IMR-90 (cell line): Measurements from ENCODE around the gene PRPF40A. TPM values are rescaled to one million over a fixed set of nuclear protein-coding genes. Genes with fewer than 3 reads are reported as not detected.

Experiments
- ATAC-seq: fragments of 200-7000 bp; cut with Tn5 transposase; 2 replicates; pipeline ENCODE4 v1.9.1; 2020; ENCODE audit warnings: low read depth, mild to moderate bottlenecking, moderate library complexity
- BruUV-seq: library from RNA; stranded (reverse); fragments of 400-500 nt; replicated peaks from 2 replicates; lab custom pipeline; 2021; lab: Mats Ljungman, UMichigan
- CTCF ChIA-PET: fragments of 300-600 bp; formaldehyde crosslinking; extraction: SDS; loops from one replicate; lab custom pipeline; 2021; ENCODE audit warnings: antibody characterized with exemption; lab: Yijun Ruan, JAX
- POLR2A ChIA-PET: fragments of 300-600 bp; sonication (Branson Sonifier 250); formaldehyde crosslinking; loops from one replicate; lab custom pipeline; 2022; ENCODE audit warnings: antibody characterized with exemption; ENCODE audit not compliant: unreplicated experiment; lab: Charles Lee
- DNase-seq: peaks from one replicate; pipeline ENCODE4 v3.0.0; 2013
- H2AFZ ChIP-seq: replicated peaks from 2 replicates; pipeline ENCODE3; 2013; ENCODE audit warnings: low read length, mild to moderate bottlenecking; ENCODE audit not compliant: poor library complexity
- H2AK5ac ChIP-seq: 2 replicates; pipeline ENCODE4 v1.6.1; 2013; ENCODE audit warnings: low read depth, low read length, inconsistent platforms
- H2AK9ac ChIP-seq: replicated peaks from 2 replicates; pipeline ENCODE3; 2013; ENCODE audit warnings: mild to moderate bottlenecking, low read depth, low read length, moderate library complexity; ENCODE audit not compliant: poor library complexity
- H2BK120ac ChIP-seq: 2 replicates; pipeline ENCODE4 v1.6.1; 2013; ENCODE audit warnings: low read depth, low read length, inconsistent platforms
- H2BK15ac ChIP-seq: 3 replicates; pipeline ENCODE4 v1.6.1; 2013; ENCODE audit warnings: low read depth, low read length, inconsistent platforms
- H2BK20ac ChIP-seq: 2 replicates; pipeline ENCODE4 v1.6.1; 2013; ENCODE audit warnings: low read depth, mild to moderate bottlenecking, inconsistent platforms, low read length, moderate library complexity
- H2BK5ac ChIP-seq: 2 replicates; pipeline ENCODE4 v1.6.1; 2013; ENCODE audit warnings: mild to moderate bottlenecking, low read depth, low read length, inconsistent platforms; ENCODE audit not compliant: poor library complexity, severe bottlenecking
- H3K14ac ChIP-seq: replicated peaks from 2 replicates; pipeline ENCODE4 v1.6.1; 2013; ENCODE audit warnings: low read depth, low read length, inconsistent platforms
- H3K18ac ChIP-seq: 2 replicates; pipeline ENCODE4 v1.6.1; 2013; ENCODE audit warnings: low read depth, low read length, control low read depth
- H3K23ac ChIP-seq: 2 replicates; pipeline ENCODE4 v1.6.1; 2013; ENCODE audit warnings: low read depth, low read length, inconsistent platforms
- H3K27ac ChIP-seq: 2 replicates; pipeline ENCODE4 v1.5.1; 2013; ENCODE audit warnings: mild to moderate bottlenecking, control low read depth, low read length; ENCODE audit not compliant: insufficient read depth
- H3K27me3 ChIP-seq: 2 replicates; pipeline ENCODE4 v1.6.1; 2013; ENCODE audit warnings: low read length; ENCODE audit not compliant: control insufficient read depth, insufficient read depth
- H3K36me3 ChIP-seq: 2 replicates; pipeline ENCODE4 v1.6.1; 2013; ENCODE audit warnings: low read length, mixed read lengths; ENCODE audit not compliant: control insufficient read depth, insufficient read depth
- H3K4ac ChIP-seq: 2 replicates; pipeline ENCODE4 v1.6.1; 2013; ENCODE audit warnings: low read depth, low read length, inconsistent platforms
- H3K4me1 ChIP-seq: 2 replicates; pipeline ENCODE4 v1.6.1; 2013; ENCODE audit warnings: low read length, mixed read lengths; ENCODE audit not compliant: control insufficient read depth, insufficient read depth
- H3K4me2 ChIP-seq: 2 replicates; pipeline ENCODE4 v1.6.1; 2013; ENCODE audit warnings: low read depth, mild to moderate bottlenecking, control low read depth, low read length, moderate library complexity
- H3K4me3 ChIP-seq: 2 replicates; pipeline ENCODE4 v1.5.1; 2013; ENCODE audit warnings: low read depth, mild to moderate bottlenecking, control low read depth, low read length, moderate library complexity; ENCODE audit not compliant: insufficient read depth
- H3K56ac ChIP-seq: 2 replicates; pipeline ENCODE4 v1.6.1; 2013; ENCODE audit warnings: low read length, inconsistent platforms; ENCODE audit not compliant: insufficient read depth; ENCODE audit errors: extremely low read depth
- H3K79me1 ChIP-seq, 2 experiments: 2 replicates each; pipeline ENCODE4 v1.6.1; 2013; ENCODE audit warnings: low read length in 2 of 2, inconsistent platforms in 1 of 2, low read depth in 1 of 2
- H3K9ac ChIP-seq: 2 replicates; pipeline ENCODE4 v1.6.1; 2013; ENCODE audit warnings: low read depth, low read length, control low read depth
- H3K9me1 ChIP-seq: 2 replicates; pipeline ENCODE4 v1.6.1; 2013; ENCODE audit warnings: low read length, inconsistent platforms; ENCODE audit not compliant: insufficient read depth
- H3K9me3 ChIP-seq: 2 replicates; pipeline ENCODE4 v1.6.1; 2013; ENCODE audit warnings: low read length; ENCODE audit not compliant: control insufficient read depth, insufficient read depth
- H4K20me1 ChIP-seq: 2 replicates; pipeline ENCODE4 v1.6.1; 2013; ENCODE audit warnings: low read length, inconsistent platforms; ENCODE audit not compliant: insufficient read depth
- H4K5ac ChIP-seq: 2 replicates; pipeline ENCODE4 v1.6.1; 2013; ENCODE audit warnings: mild to moderate bottlenecking, low read depth, low read length, control low read depth
- H4K8ac ChIP-seq, 2 experiments: 2 replicates each; pipeline ENCODE4 v1.6.1; 2013; ENCODE audit warnings: low read depth in 2 of 2, low read length in 2 of 2, control low read depth in 1 of 2, inconsistent platforms in 1 of 2
- H4K91ac ChIP-seq: 2 replicates; pipeline ENCODE4 v1.6.1; 2013; ENCODE audit warnings: low read depth, low read length, inconsistent platforms; ENCODE audit not compliant: insufficient read depth
- BHLHE40 ChIP-seq: fragments of 150-350 bp; IDR thresholded peaks from 2 replicates; pipeline ENCODE4 v1.6.1; 2016; ENCODE audit warnings: mild to moderate bottlenecking, low read depth, low read length
- CEBPB ChIP-seq: IDR thresholded peaks from 2 replicates; pipeline ENCODE4 v1.6.1; 2012; ENCODE audit warnings: low read depth, low read length, improper control_type of control experiment
- CTCF ChIP-seq: conservative IDR thresholded peaks from 2 replicates; pipeline ENCODE4 v1.5.1; 2012; ENCODE audit warnings: mild to moderate bottlenecking, low read depth, low read length, improper control_type of control experiment
- FOS ChIP-seq: fragments of 150-350 bp; IDR thresholded peaks from 2 replicates; pipeline ENCODE4 v1.6.1; 2016; ENCODE audit warnings: low read depth, low read length
- MAFK ChIP-seq: IDR thresholded peaks from 2 replicates; pipeline ENCODE4 v1.6.1; 2012; ENCODE audit warnings: low read depth, low read length, improper control_type of control experiment
- MXI1 ChIP-seq: IDR thresholded peaks from 2 replicates; pipeline ENCODE4 v1.6.1; 2012; ENCODE audit warnings: low read depth, mild to moderate bottlenecking, low read length, moderate library complexity, borderline replicate concordance
- POLR2A ChIP-seq: IDR thresholded peaks from 2 replicates; pipeline ENCODE4 v1.6.1; 2012; ENCODE audit warnings: mild to moderate bottlenecking, low read depth, low read length
- RAD21 ChIP-seq: IDR thresholded peaks from 2 replicates; pipeline ENCODE4 v1.6.1; 2012; ENCODE audit warnings: low read length, improper control_type of control experiment
- whole genome bisulfite sequencing, 2 experiments: methylation state at CpG; one replicate each; pipeline versions ENCODE4 v1.1.5 to v1.1.7; 2013; ENCODE audit warnings: missing lambda C conversion rate in 2 of 2; ENCODE audit not compliant: insufficient read length in 1 of 2; ENCODE audit errors: extremely low coverage in 2 of 2; 5-methylcytosine and 5-hydroxymethylcytosine counted together
- dilution Hi-C: fragments of 300-500 bp; cut with HindIII; formaldehyde crosslinking; loops from one replicate; pipeline ENCODE4 v1.14.3; 2018; ENCODE audit warnings: low sequenced_read_pairs; ENCODE audit not compliant: unreplicated experiment
- in situ Hi-C: fragments of 300-500 bp; cut with MboI; formaldehyde crosslinking; loops from 3 replicates; pipeline ENCODE4 v1.14.3; 2019; ENCODE audit warnings: low sequenced_read_pairs, inconsistent platforms, mixed read lengths
- intact Hi-C: fragments of 100-400 bp; cut with micrococcal nuclease; formaldehyde crosslinking; loops from 2 replicates; pipeline ENCODE4 v1.10.0; 2022
- polyA plus RNA-seq, 3 experiments: library from polyadenylated mRNA; depleted of rRNA; stranded (reverse); fragments of >200 nt; gene quantifications; 2 replicates each; pipeline ENCODE4 v1.2.3, GENCODE V29; 2012; ENCODE audit warnings: low replicate concordance in 1 of 3
- total RNA-seq: library from RNA; depleted of rRNA; stranded (reverse); fragments of >200 nt; gene quantifications from 2 replicates; pipeline ENCODE4 v1.2.3, GENCODE V29; 2012
- TF ChIP-seq, protein P1 (sequence below): fragments of 150-350 bp; IDR thresholded peaks from 2 replicates; pipeline ENCODE4 v1.6.1; 2017; ENCODE audit warnings: mild to moderate bottlenecking, antibody characterized with exemption, low read length, low read depth

The PRPF40A gene
- total and polyA plus RNA-seq, 2 of the 4 experiments (the other 2 are of a cell fraction), result 49.1 to 150 TPM

- Histone ChIP-seq H2BK20ac (no peak overlapping the region), H3K79me1 (peaks cover 0 to 4% of the 10 kb centered on the region in 2 experiments; a peak in 2 of 4 replicates), H2AFZ (no peak overlapping the region), H2BK5ac (no peak overlapping the region), H3K36me3 (peaks cover 6% of the 10 kb centered on the region), H4K5ac (no peak overlapping the region), H3K23ac (no peak overlapping the region), H3K9me1 (peaks cover 8% of the 10 kb centered on the region; the same call in 1 of the 2 replicates), H4K20me1 (no peaks in the 10 kb centered on the region), H4K91ac (no peak overlapping the region), H2AK9ac (no peak overlapping the region), H3K14ac (no peak overlapping the region), H3K27me3 (no peaks in the 10 kb centered on the region), H2BK15ac (no peak overlapping the region), H3K9me3 (no peaks in the 10 kb centered on the region), H3K18ac (no peak overlapping the region), H4K8ac (no peak overlapping the region), H2BK120ac (no peak overlapping the region), H3K4me1 (peaks cover 3% of the 10 kb centered on the region; the same call in 1 of the 2 replicates), H3K9ac (no peak overlapping the region), H3K4me2 (no peak overlapping the region), H3K4ac (no peak overlapping the region), H3K27ac (no peak overlapping the region), H3K4me3 (no peak overlapping the region), H2AK5ac (no peak overlapping the region), H3K56ac (no peak overlapping the region)
- no CpG with 5 or more reads among the region's 3 CpGs for WGBS, 2 experiments
- peak; percentile 95 for DNase-seq
- intact Hi-C loops (loop anchor here (1.0 kb wide), 1 partner anchor 48 kb away; no protein-coding TSS in a partner anchor), dilution Hi-C loops (loop anchor here (25.0 kb wide), 1 partner anchor 459 kb away; the partner anchor contains the start of gene STAM2), in situ Hi-C loops (no loop called here)
- no TSS peak for BruUV-seq
- ATAC-seq, result peak; percentile 85
- TF ChIP-seq POLR2A (no peak), MAFK (peak; percentile 94), RAD21 (peak; percentile 10; the same call in 1 of the 2 replicates), BHLHE40 (no peak), CTCF (no peak), MXI1 (peak; percentile 80), FOS (no peak), CEBPB (peak; percentile 49; the same call in 1 of the 2 replicates)
- TF ChIP-seq, protein P1, sequence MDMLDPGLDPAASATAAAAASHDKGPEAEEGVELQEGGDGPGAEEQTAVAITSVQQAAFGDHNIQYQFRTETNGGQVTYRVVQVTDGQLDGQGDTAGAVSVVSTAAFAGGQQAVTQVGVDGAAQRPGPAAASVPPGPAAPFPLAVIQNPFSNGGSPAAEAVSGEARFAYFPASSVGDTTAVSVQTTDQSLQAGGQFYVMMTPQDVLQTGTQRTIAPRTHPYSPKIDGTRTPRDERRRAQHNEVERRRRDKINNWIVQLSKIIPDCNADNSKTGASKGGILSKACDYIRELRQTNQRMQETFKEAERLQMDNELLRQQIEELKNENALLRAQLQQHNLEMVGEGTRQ, result no peak
- POLR2A ChIA-PET, result no interaction called here
- CTCF ChIA-PET, result interaction anchor here (1.4 to 2.2 kb wide), 2 partner anchors 9 to 11 kb away, joined by 3 to 10 read pairs; no protein-coding TSS in a partner anchor
Measured at GRCh38 chr2:152646775-152647174, 70.5 kb downstream of the PRPF40A start.
